Measurements from ENCODE around the gene PARP4. TPM values are rescaled to one million over a fixed set of nuclear protein-coding genes. Genes with fewer than 3 reads are reported as not detected.

PARP4 gene
- total and polyA plus RNA-seq, 2 donors (not counting 3 experiments of a cell fraction or from before 2014, with no cell fraction given), result 37.1 to 71.7 TPM

DNA sequence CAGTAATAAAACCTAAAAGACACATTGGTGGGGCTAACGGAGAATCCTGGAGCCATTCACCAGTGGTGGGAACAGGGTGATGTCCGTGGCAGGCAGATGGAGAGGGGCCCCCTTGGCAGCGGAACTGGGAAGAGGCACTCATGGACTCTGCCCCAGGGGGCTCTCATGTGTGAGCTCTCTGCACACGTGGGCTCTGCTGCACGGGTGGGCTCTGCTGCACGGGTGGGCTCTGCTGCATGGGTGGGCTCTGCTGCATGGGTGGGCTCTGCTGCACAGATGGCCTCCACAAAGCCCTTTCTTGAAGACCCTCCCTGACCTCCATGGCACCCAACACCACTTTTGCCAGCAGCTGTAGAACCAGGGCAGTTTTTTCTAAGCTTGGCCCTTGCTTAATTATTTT lies 52.3 kb downstream of the PARP4 start:
- H3K4me1 ChIP-seq (ENCODE audit: control insufficient read depth, extremely low read depth, insufficient read depth, low read length), result no peaks in the 10 kb centered on the region
- no peaks in the 10 kb centered on the region for H4K20me1 ChIP-seq (replicated peaks; ENCODE audit: control insufficient read depth, extremely low read depth, insufficient read depth, low read length)
- no peak overlapping the region for H3K4me2 ChIP-seq (ENCODE audit: insufficient read depth, low read length)
- H3K4me3 ChIP-seq (replicated peaks in 1 of 3; ENCODE audit: insufficient read depth in 1 of 3, low read depth in 1 of 3, low read length in 3 of 3), result no peak overlapping the region
- no peaks in the 10 kb centered on the region for H3K27me3 ChIP-seq (ENCODE audit: control insufficient read depth in 2 of 2, insufficient read depth in 2 of 2, low read length in 2 of 2)
- peaks cover 12 to 15% of the 10 kb centered on the region in 2 experiments for H3K36me3 ChIP-seq (ENCODE audit: control insufficient read depth in 2 of 2, extremely low read depth in 1 of 2, insufficient read depth in 2 of 2, low read length in 2 of 2)
- no peaks in the 10 kb centered on the region for H3K9me3 ChIP-seq (replicated peaks; ENCODE audit: control insufficient read depth, insufficient read depth, low read length)
- TF ChIP-seq POLR2A (IDR thresholded peaks at IDR 0.05; ENCODE audit: low read depth, low read length), result no peak
- no peak for TF ChIP-seq MYC (IDR thresholded peaks at IDR 0.05; ENCODE audit: low read depth, low read length)
- no peak for TF ChIP-seq MAX (IDR thresholded peaks at IDR 0.05; ENCODE audit: insufficient read depth, insufficient read length)
- TF ChIP-seq JUN (IDR thresholded peaks at IDR 0.05; ENCODE audit: borderline replicate concordance, insufficient read depth, insufficient read length, low read depth), result no peak
- no peak for TF ChIP-seq GATA2 (IDR thresholded peaks at IDR 0.05; ENCODE audit: insufficient read depth, insufficient read length, low read depth, low read length)
- no peak for TF ChIP-seq EZH2 (IDR thresholded peaks at IDR 0.05; ENCODE audit: borderline replicate concordance, low read depth, low read length, severe bottlenecking)
- TF ChIP-seq POLR2AphosphoS5 (IDR thresholded peaks at IDR 0.05; ENCODE audit: insufficient read depth, low read depth, low read length), result no peak
- TF ChIP-seq, protein P1, sequence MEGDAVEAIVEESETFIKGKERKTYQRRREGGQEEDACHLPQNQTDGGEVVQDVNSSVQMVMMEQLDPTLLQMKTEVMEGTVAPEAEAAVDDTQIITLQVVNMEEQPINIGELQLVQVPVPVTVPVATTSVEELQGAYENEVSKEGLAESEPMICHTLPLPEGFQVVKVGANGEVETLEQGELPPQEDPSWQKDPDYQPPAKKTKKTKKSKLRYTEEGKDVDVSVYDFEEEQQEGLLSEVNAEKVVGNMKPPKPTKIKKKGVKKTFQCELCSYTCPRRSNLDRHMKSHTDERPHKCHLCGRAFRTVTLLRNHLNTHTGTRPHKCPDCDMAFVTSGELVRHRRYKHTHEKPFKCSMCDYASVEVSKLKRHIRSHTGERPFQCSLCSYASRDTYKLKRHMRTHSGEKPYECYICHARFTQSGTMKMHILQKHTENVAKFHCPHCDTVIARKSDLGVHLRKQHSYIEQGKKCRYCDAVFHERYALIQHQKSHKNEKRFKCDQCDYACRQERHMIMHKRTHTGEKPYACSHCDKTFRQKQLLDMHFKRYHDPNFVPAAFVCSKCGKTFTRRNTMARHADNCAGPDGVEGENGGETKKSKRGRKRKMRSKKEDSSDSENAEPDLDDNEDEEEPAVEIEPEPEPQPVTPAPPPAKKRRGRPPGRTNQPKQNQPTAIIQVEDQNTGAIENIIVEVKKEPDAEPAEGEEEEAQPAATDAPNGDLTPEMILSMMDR (IDR thresholded peaks at IDR 0.05; ENCODE audit: extremely low read depth in 1 of 2, insufficient read depth in 1 of 2, low read depth in 1 of 2, low read length in 2 of 2), result no peak
- no peak for TF ChIP-seq FOS (IDR thresholded peaks at IDR 0.05; ENCODE audit: borderline replicate concordance, insufficient read depth, low read length)
- POLR2A ChIA-PET, result no interaction called here
- no peaks in the 10 kb centered on the region for H3K9me1 ChIP-seq (replicated peaks; ENCODE audit: control insufficient read depth, extremely low read depth, insufficient read depth, low read length)
- no peaks in the 10 kb centered on the region for H3K79me2 ChIP-seq (ENCODE audit: control insufficient read depth, insufficient read depth, low read length)
- H3K27ac ChIP-seq (ENCODE audit: insufficient read depth, low read depth, low read length), result no peak overlapping the region
- no TSS peak for BruUV-seq (replicated peaks)
- no peak for FAIRE-seq
- H2AFZ ChIP-seq (ENCODE audit: low read depth, low read length), result no peak overlapping the region
- no peak overlapping the region for H3K9ac ChIP-seq (replicated peaks; ENCODE audit: extremely low read depth, insufficient read depth, low read length)
- CTCF ChIA-PET, result no interaction called here
- dilution Hi-C loops (cut with MboI; ENCODE audit: extremely low pct_ligation_motif_present, low sequenced_read_pairs), result no loop called here
- DNase-seq (ENCODE audit: low read depth, low spot score), result no peak
- intact Hi-C loops (cut with micrococcal nuclease), result no loop called here

All from endothelial cell of umbilical vein (primary cell).